HG03066 (cell line): Measurements from ENCODE around the gene FARP1.

Experiments used
- ATAC-seq: cut with Tn5 transposase; IDR thresholded peaks from one replicate; pipeline ENCODE4 v1.9.1; 2021; ENCODE audit warnings: low read depth; ENCODE audit not compliant: unreplicated experiment

FARP1 gene, protein sequence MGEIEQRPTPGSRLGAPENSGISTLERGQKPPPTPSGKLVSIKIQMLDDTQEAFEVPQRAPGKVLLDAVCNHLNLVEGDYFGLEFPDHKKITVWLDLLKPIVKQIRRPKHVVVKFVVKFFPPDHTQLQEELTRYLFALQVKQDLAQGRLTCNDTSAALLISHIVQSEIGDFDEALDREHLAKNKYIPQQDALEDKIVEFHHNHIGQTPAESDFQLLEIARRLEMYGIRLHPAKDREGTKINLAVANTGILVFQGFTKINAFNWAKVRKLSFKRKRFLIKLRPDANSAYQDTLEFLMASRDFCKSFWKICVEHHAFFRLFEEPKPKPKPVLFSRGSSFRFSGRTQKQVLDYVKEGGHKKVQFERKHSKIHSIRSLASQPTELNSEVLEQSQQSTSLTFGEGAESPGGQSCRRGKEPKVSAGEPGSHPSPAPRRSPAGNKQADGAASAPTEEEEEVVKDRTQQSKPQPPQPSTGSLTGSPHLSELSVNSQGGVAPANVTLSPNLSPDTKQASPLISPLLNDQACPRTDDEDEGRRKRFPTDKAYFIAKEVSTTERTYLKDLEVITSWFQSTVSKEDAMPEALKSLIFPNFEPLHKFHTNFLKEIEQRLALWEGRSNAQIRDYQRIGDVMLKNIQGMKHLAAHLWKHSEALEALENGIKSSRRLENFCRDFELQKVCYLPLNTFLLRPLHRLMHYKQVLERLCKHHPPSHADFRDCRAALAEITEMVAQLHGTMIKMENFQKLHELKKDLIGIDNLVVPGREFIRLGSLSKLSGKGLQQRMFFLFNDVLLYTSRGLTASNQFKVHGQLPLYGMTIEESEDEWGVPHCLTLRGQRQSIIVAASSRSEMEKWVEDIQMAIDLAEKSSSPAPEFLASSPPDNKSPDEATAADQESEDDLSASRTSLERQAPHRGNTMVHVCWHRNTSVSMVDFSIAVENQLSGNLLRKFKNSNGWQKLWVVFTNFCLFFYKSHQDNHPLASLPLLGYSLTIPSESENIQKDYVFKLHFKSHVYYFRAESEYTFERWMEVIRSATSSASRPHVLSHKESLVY

DNA sequence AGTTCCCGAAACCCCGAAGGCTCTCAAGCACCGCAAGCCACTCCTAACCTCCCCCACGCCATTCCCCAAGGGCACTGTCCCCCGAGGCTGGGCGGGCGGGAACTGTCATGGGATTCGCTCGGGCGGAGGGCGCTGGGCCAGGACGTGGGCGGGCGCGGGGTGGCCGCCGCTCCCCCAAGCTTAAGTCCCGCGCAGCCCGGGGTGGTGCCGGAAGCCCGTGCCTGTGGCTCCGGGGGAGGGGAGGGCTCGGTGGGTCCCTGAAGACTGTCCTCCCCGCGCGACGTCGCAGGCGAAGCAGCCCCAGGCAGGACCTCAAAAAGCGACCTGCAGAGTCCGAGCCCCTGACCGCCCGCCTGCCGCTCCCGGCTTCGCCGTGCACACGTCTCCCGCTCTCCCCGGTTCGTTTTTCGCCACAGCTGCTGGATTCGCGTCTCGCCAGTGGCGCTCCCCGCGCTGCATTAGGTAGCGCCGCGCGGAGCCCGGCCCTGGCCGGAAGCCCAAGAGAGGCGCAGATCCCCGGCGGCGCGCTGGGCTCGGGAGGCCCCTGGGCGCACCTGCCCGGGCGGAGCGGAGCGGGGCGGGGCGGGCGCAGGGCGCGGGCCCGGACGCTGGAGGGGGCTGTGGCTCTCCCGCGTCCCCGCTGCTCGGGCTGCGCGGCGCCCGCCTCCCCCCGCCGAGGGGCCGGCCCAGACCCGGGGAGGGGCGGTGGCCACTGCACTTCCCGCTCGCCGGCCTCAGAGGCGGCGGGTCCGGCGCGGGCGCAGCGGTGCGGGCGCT is at the start of gene FARP1:
FARP1 (plus strand) TSS at position 715 of the 777 bp plus-strand sequence. CDS start 70,149 bp downstream, outside the sequence.
- peak; percentile 74 for ATAC-seq

DNA sequence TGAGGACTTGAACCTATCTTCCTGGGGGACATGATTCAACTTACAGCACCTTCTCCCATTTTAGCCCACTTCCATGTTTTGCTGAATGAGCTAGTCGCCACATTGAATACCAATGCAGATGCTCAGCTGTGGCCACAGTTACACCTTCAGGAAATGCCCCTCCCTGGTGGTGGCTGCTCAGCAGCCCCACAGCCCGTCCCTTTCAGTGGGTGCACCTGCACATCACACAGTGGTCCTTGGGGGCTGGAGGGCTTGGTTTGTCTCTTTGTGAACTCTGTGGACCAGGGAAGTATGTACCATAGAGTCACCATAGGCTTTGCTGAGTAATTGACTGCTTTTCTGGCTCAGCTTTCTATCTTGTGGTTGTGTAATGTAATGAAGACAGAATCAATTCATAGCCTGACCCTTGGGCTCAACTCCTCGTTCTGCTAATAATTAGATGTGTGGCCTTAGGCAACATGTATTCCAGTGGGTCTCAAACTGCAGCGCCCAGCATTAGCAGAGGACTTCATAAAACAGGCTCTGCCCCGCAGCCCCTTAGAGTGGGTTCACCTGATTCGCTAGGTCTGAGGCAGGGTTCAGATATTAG is 48.1 kb upstream of the FARP1 start:
- no peak for ATAC-seq

DNA sequence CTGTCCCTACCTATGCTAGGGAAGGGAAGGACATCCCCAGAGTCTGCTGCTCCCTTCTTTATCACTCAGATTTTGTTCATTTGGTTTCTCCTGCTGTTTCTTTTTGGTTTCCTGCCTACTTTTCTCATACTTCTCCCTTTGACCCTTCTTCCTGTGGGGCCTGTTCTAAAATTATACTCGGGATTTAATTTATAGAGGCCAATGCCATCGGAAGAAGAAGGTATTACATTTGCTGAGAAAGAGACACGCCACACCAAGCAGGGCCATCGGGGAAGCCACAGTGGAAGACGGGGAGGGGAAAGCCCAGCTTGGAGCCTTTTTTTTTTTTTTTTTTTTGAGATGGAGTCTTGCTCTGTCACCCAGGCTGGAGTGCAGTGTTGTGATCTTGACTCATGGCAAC is 46.8 kb upstream of the FARP1 start:
- ATAC-seq: no peak

DNA sequence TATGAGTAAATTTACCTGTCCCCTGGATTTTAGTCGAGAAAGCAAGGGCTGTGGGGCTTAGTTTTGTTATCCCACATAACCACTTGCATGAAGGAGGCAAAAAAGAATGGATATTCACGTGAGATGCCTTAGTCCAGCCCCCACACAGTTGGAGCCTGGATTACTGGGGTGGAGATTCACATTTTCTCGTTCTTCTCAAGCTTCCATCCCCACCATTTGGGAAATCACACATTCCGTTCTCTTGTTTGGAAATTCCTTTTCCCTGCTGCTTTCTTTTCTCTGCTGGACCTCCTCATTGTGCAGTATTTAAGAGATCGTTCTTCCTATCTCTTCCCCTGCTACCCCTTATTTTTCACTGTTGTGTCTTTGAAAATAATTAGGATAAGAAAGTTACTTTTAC is 45.1 kb upstream of the FARP1 start:
- no peak for ATAC-seq

DNA sequence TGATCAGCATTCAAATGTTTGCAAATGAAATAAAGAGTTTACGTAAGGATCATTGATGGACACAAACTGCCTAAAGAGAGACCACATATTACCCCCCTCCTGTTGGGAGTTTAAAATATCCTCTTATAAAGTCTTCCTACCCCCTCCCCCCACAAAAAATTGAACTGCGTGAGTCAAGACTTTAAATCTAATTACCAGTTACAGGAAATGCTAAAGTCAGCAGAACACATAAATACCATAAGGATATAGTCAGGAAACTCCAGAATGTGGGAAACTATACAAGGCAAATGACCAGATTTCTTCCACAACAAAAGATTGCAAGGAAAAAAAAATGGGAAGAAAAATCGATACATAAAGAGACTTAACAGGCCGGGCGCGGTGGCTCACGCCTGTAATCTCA is 44.4 kb upstream of the FARP1 start:
- no peak for ATAC-seq

DNA sequence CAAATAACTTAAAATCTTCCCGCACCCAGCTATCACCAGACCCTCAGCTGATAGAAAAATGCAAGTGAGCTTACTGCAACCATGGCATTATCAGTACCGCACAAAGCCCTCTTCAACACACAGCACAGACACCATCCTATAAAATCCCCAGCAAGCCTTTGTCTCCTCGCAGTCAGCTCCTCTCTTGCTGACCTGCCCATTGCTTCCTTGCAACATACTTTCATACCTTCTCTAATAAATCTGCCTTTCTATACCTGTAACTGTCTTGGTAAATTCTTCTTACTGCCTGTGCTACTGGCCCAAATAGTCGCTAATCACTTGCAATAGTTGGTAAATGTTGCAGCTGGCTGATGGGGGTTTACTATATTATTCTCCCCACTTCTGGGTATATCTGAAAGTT is 43.3 kb upstream of the FARP1 start:
- ATAC-seq: no peak

DNA sequence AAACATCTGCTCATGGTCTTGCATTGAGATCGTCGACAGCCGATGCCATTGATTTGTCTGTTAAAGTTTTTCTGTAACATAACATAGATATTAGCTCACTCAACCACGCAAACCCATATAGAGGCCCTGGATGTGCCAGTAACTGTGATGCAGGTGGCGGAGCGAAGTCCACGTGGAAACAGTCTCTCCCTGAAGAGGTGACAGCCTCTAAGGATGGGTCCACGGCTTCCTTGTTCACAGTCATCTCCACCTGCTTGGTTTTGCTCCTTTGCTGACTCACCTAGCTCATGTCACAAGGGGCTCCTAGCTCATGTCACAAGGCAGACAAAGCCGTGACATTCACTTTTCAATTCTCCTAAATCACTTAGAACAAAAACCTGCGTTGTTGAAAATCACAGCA is 42.4 kb upstream of the FARP1 start:
- ATAC-seq: no peak

DNA sequence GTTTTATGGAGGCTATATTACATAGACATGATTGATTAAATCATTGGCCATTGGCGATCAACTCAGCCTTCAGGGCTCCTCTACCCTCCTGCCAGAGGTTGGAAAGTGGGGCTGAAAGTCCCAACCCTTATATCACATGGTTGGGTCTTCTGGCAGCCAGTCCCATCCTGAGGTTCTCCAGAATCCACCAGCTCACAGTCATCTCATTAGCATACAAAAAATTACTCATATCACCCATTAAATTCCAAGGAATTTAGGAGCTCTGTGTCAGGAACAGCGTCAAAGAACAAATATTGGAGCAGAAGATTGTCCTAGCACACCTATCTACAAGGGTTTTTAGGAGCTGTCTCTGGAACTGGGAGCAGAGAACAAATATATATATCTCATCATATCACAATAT is 39.4 kb upstream of the FARP1 start:
- ATAC-seq: no peak

DNA sequence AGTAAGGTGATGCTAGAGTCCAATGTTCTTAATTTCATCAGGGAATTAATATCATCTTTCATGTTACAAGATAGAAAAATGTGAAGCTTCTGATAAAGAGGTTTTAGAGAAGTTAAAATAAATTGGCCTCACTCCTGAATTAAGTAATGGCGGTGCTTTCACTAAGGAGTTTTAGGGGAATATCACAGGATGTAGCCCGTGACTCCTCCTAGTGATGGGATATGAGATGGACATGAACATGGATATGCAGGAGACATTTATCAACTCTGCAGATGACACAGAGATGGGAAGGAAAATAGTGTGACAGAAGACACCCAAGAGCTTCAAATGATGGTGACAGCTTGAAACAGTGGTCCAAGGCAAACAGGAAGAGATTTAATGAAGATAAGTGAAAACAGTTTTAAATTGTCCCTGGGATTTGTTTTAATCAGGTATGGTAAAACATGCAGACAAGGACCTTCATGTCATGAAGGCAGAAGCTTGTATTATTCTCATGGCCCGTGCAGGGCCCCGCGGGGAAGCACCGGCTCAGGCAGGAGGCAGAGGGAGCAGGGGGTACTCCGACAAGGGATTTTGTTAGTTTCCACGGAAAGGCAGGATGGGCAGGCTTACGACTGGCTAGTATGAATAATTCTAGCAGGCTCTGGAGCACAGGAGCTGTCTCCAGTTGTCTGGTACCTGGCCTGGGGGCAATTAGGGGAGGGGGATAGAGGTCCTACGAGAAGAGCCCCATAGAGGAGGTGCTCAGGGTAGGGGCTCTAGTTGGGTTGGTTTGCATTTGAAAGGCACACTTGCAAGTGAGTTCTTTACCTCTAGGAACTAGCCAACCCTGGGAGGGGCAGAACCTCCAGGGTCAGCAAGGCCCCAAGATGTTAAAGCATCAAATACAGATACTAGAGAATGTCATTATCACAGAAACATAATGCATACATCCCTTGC is 38.7 kb upstream of the FARP1 start:
- ATAC-seq: no peak

DNA sequence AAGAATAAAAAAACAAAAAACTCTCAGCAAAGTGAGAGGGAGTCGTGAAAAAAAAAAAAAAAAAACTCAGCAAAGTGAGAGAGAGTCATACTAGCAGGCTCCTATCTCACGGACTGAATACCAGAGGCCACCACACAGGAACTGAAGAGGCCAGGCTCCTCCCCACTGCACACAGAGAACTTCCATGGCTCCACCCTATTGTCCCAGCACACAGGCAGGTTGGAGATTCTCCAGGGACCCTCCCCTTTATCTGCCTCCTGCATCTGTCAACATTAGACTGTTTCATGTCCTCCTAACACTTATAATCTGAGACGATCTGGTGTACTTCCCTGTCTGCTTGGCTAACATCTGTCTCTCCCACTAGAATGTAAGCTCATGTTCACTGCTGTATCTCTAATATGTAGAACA is 37.0 kb upstream of the FARP1 start:
- ATAC-seq: no peak

DNA sequence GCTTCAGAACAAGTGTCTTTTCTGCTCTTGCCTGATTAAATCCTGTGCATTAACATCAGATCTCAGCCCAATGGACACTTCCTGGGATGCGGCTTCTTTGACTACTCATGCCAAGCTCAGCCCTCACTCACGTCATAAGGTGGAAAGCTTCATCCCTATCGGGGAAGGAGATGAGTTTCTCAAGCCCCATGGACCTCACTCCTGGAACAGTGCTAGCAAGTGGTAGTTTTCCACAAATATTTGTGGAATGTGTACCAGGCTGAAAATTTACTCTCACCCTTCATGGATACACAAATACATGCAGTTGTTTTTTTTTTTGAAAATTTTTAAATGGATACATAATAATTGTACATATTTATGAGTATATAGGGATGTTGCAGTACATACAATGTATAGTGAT is 34.6 kb upstream of the FARP1 start:
- no peak for ATAC-seq

DNA sequence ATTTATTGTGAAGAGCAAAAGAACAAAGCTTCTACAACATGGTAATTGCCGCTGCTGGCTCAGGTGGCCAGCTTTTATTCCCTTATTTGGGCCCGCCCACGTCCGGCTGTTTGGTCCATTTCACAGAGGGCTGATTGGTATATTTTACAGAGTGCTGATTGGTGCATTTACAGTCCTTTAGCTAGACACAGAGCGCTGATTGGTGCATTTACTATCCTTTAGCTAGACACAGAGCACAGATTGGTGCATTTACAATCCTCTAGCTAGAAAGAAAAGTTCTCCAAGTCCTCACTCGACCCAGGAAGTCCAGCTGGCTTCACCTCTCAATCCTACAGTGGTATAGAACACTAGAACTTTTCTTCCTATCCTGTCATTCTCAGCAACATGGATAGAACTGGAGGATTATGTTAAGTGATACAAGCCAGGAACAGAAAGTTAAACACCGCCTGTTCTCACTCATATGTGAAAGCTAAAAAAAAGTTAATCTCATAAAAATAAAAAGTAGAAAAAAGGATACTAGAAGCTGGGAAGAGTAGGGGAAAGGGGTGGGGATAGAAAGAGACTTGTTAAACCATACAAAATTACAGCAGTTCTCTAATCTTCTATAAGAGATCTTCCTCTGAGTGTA is 33.6 kb upstream of the FARP1 start:
- no peak for ATAC-seq

DNA sequence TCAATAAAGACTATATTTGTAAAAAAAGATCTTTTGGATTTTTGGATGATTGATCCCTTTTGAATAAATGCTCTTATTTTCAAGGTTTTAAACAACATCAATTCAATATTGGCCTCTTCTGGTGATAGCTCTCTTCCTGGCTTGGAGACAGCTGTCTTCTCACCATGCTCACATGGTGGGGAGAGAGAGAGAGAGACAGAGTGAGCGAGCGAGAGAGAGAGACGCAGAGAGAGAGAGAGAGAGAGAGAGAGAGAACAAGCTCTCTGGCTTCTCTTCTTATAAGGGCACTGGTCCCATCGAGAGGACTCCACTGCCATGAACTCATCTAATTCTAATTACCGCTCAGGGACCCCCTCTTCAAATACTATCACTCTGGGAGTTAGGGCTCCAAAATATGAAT is 32.1 kb upstream of the FARP1 start:
- no peak for ATAC-seq

DNA sequence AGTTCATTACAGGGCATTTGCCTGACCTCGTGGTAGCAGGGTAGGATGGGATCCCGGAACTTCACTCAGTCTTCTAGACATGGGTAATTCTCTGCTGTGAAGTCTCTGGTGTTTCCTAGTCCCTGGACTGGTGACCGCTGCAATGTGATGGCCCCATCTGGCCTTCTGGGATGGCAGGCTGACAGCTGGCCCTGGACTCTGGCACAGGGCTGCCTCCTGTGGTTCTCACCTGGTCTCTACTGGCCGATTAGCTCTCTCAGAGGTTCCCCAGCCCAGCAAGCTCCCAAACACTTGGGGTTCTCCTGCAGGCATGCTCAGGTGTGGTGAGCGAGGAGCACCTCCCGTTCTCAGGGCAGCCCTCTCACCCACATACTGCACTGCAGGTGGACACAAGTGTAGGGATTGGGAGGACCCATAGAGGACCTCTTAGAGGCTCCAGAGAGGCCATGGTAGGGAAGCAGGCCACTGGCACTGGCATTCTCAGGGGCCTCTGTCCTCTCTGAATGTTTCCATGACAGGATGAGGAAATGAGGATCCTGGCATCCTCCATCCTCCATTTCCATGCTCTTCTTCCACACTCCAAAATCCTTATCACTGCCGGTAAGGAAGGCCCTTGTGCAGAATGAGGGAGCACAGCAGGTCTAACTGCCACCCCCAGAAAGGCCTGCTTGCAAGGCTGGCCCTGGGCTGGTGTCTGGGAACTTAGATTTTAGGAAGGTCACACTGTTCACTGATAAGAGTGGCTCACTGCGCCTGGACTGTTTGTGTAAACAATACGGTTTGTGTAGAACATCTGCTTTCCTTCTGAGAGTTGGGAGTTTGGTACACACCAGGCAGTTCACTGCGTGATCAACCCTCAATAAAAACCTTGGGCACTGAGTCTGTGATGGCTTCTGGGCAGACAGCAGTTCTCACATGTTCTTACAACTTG is 31.5 kb upstream of the FARP1 start:
- ATAC-seq: no peak

DNA sequence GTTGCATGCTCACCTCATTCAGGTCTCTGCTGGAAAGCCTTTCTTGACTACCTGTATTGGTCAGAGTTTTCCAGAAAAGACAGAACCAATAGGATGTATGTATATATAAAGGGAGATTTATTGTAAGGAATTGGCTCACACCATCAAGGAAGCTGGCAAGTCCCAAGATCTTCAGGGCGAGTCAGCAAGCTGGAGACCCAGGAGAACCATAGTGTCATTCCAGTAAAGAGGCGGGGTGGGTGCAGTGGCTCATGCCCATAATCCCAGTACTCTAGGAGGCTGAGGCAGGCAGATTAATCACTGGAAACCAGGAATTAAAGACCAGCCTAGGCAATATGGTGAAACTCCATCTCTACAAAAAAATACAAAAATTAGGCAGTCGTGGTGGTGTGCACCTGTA is 30.4 kb upstream of the FARP1 start:
- ATAC-seq: no peak

DNA sequence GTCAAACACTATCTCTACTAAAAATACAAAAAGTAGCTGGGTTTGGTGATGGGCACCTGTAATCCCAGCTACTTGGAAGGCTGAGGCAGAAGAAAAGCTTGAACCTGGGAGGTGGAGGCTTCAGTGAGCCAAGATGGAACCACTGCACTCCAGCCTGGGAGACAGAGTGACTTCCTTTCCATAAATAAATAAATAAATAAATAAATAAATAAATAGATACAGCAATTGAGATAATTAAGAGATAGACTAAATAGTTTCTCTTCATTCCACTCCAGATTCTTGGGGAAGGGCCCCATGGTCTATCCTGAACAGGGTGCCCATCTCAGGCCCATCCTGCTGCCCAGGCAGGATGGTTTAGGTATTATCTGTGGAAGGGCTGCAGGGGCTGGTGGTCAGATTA is 24.0 kb upstream of the FARP1 start:
- no peak for ATAC-seq

DNA sequence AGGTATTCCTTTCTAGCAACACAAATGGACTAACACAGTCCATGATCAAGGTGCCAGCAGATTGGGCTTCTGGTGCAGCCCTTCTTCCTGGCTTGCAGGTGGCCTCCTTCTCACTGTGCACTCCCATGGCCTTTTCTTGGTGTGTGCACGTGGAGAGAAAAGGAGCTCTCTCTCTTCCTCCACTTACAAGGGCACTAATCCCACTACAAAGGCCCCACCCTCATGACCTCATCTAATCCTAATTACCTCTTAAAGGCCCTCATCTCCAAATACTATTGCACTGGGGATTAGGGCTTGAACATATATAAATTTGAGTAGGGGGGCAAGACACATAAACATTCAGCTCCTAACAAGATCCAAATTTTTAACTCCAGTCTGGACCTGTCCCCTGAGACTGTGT is 19.7 kb upstream of the FARP1 start:
- no peak for ATAC-seq
